ENCODE data around the gene LSAMP. TPM values are rescaled to one million over a fixed set of nuclear protein-coding genes. Genes with fewer than 3 reads are reported as not detected.

LSAMP gene
- total and polyA plus RNA-seq, 9 of the 15 experiments (the other 6 are each of a cell fraction or from before 2014, with no cell fraction given), result 0.09 to 0.11 TPM; not detected in 7

- H3K27me3 ChIP-seq (ENCODE audit: control insufficient read depth in 2 of 2, insufficient read depth in 2 of 2, low read length in 2 of 2), result no peaks in the 10 kb centered on the region
- POLR2A ChIA-PET, result interaction anchor here (0.6 kb wide), 1 partner anchor 12 kb away, joined by 3 read pairs; no protein-coding TSS in a partner anchor
- no peaks in the 10 kb centered on the region for H4K20me1 ChIP-seq (replicated peaks; ENCODE audit: control insufficient read depth, insufficient read depth, low read length)
- H3K36me3 ChIP-seq (ENCODE audit: control insufficient read depth, insufficient read depth, low read length), result no peaks in the 10 kb centered on the region
- H2AFZ ChIP-seq (ENCODE audit: low read depth, low read length), result no peak overlapping the region
- no peak for ATAC-seq
- no peaks in the 10 kb centered on the region for H3K9me3 ChIP-seq (replicated peaks; ENCODE audit: control insufficient read depth, insufficient read depth, low read depth, low read length)
- no peak overlapping the region for H3K4me3 ChIP-seq
- in situ Hi-C loops (cut with MboI) (no loop called here), intact Hi-C loops (cut with micrococcal nuclease) (no loop called here)
- no peaks in the 10 kb centered on the region for H3K9me1 ChIP-seq (ENCODE audit: control insufficient read depth, insufficient read depth, low read length)
- no peaks in the 10 kb centered on the region for H3K4me1 ChIP-seq (replicated peaks in 1 of 2; ENCODE audit: control insufficient read depth in 2 of 2, insufficient read depth in 2 of 2, low read length in 2 of 2)
- no peak for TF ChIP-seq MAFF (IDR thresholded peaks at IDR 0.05; ENCODE audit: low read length)
- no peak for TF ChIP-seq HINFP (tag; conservative IDR thresholded peaks at IDR 0.05; ENCODE audit: low read depth)
- no peak for TF ChIP-seq E2F8 (IDR thresholded peaks at IDR 0.05; ENCODE audit: low read depth, partially characterized antibody)
- BruUV-seq (replicated peaks), result no TSS peak
- H3K79me2 ChIP-seq (ENCODE audit: control insufficient read depth, insufficient read depth, low read length), result no peaks in the 10 kb centered on the region
- whole genome bisulfite sequencing (ENCODE audit: insufficient coverage, low coverage, missing lambda C conversion rate), result 8% methylated on average over 1 of the region's 2 CpGs
- CTCF ChIA-PET (ENCODE audit: low intra/inter-chr PET ratio), result no interaction called here
- FAIRE-seq, result no peak
- no peak for DNase-seq (ENCODE audit: extremely low read depth in 1 of 4, low spot score in 3 of 4)
- no peak overlapping the region for H3K9ac ChIP-seq (ENCODE audit: insufficient read depth in 1 of 2, low read depth in 2 of 2, low read length in 2 of 2)
- no peak overlapping the region for H3K4me2 ChIP-seq (ENCODE audit: insufficient read depth, low read length)
- H3K27ac ChIP-seq (ENCODE audit: extremely low read depth, low read depth, low read length), result no peak overlapping the region
Observed at GRCh38 chr3:116388867-116389385, 56.4 kb downstream of the LSAMP start.
